ENCODE results near the gene ZNRF3.

ZNRF3 gene

GRCh38 chr22:28885939-28886338 lies 2.6 kb downstream of the ZNRF3 start:
- no peak for TF ChIP-seq REST (IDR thresholded peaks at IDR 0.05; ENCODE audit: low read depth)
- no peak for TF ChIP-seq TAF1 (IDR thresholded peaks at IDR 0.05; ENCODE audit: low read depth)
- TF ChIP-seq CREB1 (IDR thresholded peaks at IDR 0.05; ENCODE audit: low read depth) = no peak
- TF ChIP-seq FOXM1 (IDR thresholded peaks at IDR 0.05; ENCODE audit: borderline replicate concordance, low read depth) = no peak
- TF ChIP-seq EP300 (IDR thresholded peaks at IDR 0.05; ENCODE audit: borderline replicate concordance) = no peak
- no peak for TF ChIP-seq CEBPB (IDR thresholded peaks at IDR 0.05)
- TF ChIP-seq USF1 (IDR thresholded peaks at IDR 0.05) = no peak
- no peak for TF ChIP-seq MAX (IDR thresholded peaks at IDR 0.05)
- no peak for TF ChIP-seq TEAD4 (IDR thresholded peaks at IDR 0.05)
- TF ChIP-seq TCF12 (IDR thresholded peaks at IDR 0.05; ENCODE audit: low read depth) = no peak
- TF ChIP-seq EGR1 (IDR thresholded peaks at IDR 0.05) = no peak
- no peak for TF ChIP-seq ZBTB7A (IDR thresholded peaks at IDR 0.05; ENCODE audit: low read depth)
- no peak for TF ChIP-seq NFIC (IDR thresholded peaks at IDR 0.05)
- TF ChIP-seq RAD21 (IDR thresholded peaks at IDR 0.05; ENCODE audit: low read depth) = no peak
- no peak for TF ChIP-seq YY1 (IDR thresholded peaks at IDR 0.05; ENCODE audit: low read depth)

- TF ChIP-seq TAF1 (IDR thresholded peaks at IDR 0.05; ENCODE audit: low read depth) = no peak
- no peak for TF ChIP-seq TCF12 (IDR thresholded peaks at IDR 0.05; ENCODE audit: low read depth)
- no peak for TF ChIP-seq CREB1 (IDR thresholded peaks at IDR 0.05; ENCODE audit: low read depth)
- TF ChIP-seq RAD21 (IDR thresholded peaks at IDR 0.05; ENCODE audit: low read depth) = no peak
- no peak for TF ChIP-seq FOXM1 (IDR thresholded peaks at IDR 0.05; ENCODE audit: borderline replicate concordance, low read depth)
- TF ChIP-seq TEAD4 (IDR thresholded peaks at IDR 0.05) = no peak
- no peak for TF ChIP-seq ZBTB7A (IDR thresholded peaks at IDR 0.05; ENCODE audit: low read depth)
- TF ChIP-seq REST (IDR thresholded peaks at IDR 0.05; ENCODE audit: low read depth) = no peak
- TF ChIP-seq CEBPB (IDR thresholded peaks at IDR 0.05) = no peak
- TF ChIP-seq NFIC (IDR thresholded peaks at IDR 0.05) = no peak
- TF ChIP-seq YY1 (IDR thresholded peaks at IDR 0.05; ENCODE audit: low read depth) = no peak
- no peak for TF ChIP-seq MAX (IDR thresholded peaks at IDR 0.05)
- TF ChIP-seq USF1 (IDR thresholded peaks at IDR 0.05) = no peak
- TF ChIP-seq EGR1 (IDR thresholded peaks at IDR 0.05) = no peak
- no peak for TF ChIP-seq EP300 (IDR thresholded peaks at IDR 0.05; ENCODE audit: borderline replicate concordance)
Measured at GRCh38 chr22:28887725-28888459, 4.5 kb downstream of the ZNRF3 start.

- TF ChIP-seq TEAD4 (IDR thresholded peaks at IDR 0.05) = no peak
- TF ChIP-seq EP300 (IDR thresholded peaks at IDR 0.05; ENCODE audit: borderline replicate concordance) = no peak
- TF ChIP-seq NFIC (IDR thresholded peaks at IDR 0.05) = no peak
- no peak for TF ChIP-seq YY1 (IDR thresholded peaks at IDR 0.05; ENCODE audit: low read depth)
- no peak for TF ChIP-seq REST (IDR thresholded peaks at IDR 0.05; ENCODE audit: low read depth)
- no peak for TF ChIP-seq EGR1 (IDR thresholded peaks at IDR 0.05)
Measured at GRCh38 chr22:28889478-28890024, 6.2 kb downstream of the ZNRF3 start.

GRCh38 chr22:28891156-28891733 lies 7.9 kb downstream of the ZNRF3 start:
- TF ChIP-seq CREB1 (IDR thresholded peaks at IDR 0.05; ENCODE audit: low read depth) = no peak
- TF ChIP-seq EGR1 (IDR thresholded peaks at IDR 0.05) = no peak
- TF ChIP-seq EP300 (IDR thresholded peaks at IDR 0.05; ENCODE audit: borderline replicate concordance) = no peak
- TF ChIP-seq RAD21 (IDR thresholded peaks at IDR 0.05; ENCODE audit: low read depth) = no peak
- no peak for TF ChIP-seq NFIC (IDR thresholded peaks at IDR 0.05)
- no peak for TF ChIP-seq USF1 (IDR thresholded peaks at IDR 0.05)
- TF ChIP-seq ZBTB7A (IDR thresholded peaks at IDR 0.05; ENCODE audit: low read depth) = no peak
- TF ChIP-seq TCF12 (IDR thresholded peaks at IDR 0.05; ENCODE audit: low read depth) = no peak
- no peak for TF ChIP-seq MAX (IDR thresholded peaks at IDR 0.05)
- TF ChIP-seq REST (IDR thresholded peaks at IDR 0.05; ENCODE audit: low read depth) = no peak
- TF ChIP-seq FOXM1 (IDR thresholded peaks at IDR 0.05; ENCODE audit: borderline replicate concordance, low read depth) = no peak
- no peak for TF ChIP-seq TEAD4 (IDR thresholded peaks at IDR 0.05)
- no peak for TF ChIP-seq CEBPB (IDR thresholded peaks at IDR 0.05)
- no peak for TF ChIP-seq TAF1 (IDR thresholded peaks at IDR 0.05; ENCODE audit: low read depth)

Measured in Ishikawa (cell line).